CD4-positive, alpha-beta T cell treated with Interleukin-6 at 100 ng/mL for 8 hours (primary cell): ENCODE data around the gene HES3.

Experiments used
- DNase-seq: peaks from one replicate; pipeline ENCODE4 v3.0.0-alpha.2; 2020; ENCODE audit warnings: mixed read lengths, low spot score

The HES3 gene

GRCh38 chr1:6279613-6280383 lies 35.8 kb downstream of the HES3 start:
- DNase-seq, result no peak

DNA sequence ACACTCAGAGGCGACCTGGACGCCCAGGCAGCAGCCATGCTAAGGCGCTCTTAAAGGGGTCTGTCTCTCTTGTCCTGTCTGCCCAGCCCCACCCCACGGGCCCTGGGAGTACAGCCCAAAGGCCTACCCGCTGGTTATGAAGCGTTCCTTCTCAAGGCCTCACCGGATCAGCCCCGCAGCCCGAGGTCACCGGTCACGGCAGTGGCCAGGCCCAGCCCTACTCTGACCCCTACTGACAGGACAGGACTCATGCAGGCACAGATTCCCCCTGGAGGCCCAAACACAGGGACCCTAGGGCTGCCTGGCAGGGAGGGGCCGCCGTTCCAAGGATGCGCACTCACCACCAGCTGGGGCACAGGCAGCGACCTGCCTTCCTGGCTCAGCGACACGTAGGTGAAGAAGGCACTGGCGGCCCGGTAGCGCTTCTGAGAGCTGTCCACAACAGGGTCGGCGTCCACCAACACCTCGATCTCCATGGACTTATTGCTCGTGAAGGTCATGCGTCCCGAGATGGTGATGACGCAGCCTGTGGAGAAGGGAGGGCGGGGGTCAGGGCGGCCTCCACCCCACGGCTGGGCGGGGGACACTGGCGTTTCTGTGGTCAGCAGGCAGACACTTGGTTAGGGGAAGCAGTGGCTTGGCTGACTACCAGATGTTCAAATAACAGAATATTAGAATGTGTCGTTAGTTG lies 36.9 kb downstream of the HES3 start:
- DNase-seq, result no peak

DNA sequence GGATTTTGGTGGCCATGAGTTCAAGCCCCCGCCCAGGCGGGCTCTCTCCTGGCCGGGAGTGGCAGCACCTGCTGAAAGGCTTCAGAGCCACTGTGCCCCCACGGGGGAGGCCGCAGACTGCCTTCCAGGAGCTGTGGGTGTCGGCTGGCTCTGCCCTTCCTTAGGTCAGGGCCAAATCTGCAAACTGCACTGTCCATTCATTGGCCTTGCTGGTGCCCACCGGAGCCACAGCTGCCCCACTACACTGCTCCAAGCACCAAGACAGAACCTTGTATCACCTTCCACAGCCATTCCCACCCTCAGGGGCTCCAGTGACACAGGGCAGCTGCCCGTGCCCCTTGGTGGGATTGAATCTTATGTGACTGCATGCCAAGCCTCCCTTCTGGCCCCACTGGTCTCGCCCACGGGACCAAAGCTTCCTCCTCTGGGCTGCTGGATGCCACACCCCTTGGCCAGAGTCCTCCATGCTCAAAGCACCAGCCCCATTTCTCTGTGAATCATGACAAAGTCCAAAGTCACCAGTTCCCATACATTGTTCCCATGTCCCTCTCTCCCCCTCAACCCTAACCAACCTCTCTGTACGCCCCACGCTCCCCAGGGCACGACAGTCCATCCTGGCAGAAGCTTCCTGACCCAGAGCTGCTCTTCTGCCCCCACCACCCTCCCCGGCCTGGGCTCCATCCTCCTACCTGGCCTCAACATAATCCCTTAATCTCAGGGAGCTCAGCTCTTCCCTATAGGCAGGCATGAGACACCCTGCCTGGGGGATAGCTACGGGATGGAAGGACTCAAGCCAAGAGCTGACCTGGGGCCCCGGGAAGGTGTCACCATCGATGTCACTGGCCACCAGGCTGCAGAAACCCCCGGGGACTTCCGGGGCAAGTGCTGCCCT lies 37.8 kb downstream of the HES3 start:
- no peak for DNase-seq

GRCh38 chr1:6282577-6283270 lies 38.7 kb downstream of the HES3 start:
- DNase-seq, result no peak

- no peak for DNase-seq
Observed at GRCh38 chr1:6285336-6285735, 41.4 kb downstream of the HES3 start.

DNA sequence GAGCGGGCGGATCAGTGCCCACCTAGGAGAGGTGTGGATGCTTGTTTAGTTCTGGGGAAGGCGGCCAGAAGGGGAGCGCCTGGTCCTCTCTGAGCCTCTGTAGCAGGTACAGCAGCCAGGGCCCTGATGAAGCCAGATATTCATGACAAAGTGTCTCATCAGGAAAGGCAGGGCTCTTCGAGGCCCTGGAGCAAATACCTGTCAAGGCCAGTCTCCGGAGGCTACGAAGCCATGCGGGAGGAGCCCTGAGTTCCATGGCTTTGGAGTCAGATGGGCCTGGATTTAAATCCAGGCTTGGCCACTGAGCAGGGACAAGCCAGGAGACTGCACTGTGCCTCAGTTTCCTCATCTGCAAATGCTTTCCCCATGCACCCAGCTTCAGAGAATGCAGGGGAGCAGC lies 42.3 kb downstream of the HES3 start:
- DNase-seq, result no peak

- no peak for DNase-seq
Observed at GRCh38 chr1:6287029-6287428, 43.0 kb downstream of the HES3 start.

GRCh38 chr1:6287431-6287886 lies 43.5 kb downstream of the HES3 start:
- DNase-seq, result no peak

- no peak for DNase-seq
Observed at GRCh38 chr1:6288026-6288425, 44.0 kb downstream of the HES3 start.

GRCh38 chr1:6288665-6289064 lies 44.7 kb downstream of the HES3 start:
- DNase-seq, result no peak

GRCh38 chr1:6292102-6292501 lies 48.1 kb downstream of the HES3 start:
- no peak for DNase-seq

GRCh38 chr1:6294080-6294889 lies 50.3 kb downstream of the HES3 start:
- DNase-seq, result no peak

DNA sequence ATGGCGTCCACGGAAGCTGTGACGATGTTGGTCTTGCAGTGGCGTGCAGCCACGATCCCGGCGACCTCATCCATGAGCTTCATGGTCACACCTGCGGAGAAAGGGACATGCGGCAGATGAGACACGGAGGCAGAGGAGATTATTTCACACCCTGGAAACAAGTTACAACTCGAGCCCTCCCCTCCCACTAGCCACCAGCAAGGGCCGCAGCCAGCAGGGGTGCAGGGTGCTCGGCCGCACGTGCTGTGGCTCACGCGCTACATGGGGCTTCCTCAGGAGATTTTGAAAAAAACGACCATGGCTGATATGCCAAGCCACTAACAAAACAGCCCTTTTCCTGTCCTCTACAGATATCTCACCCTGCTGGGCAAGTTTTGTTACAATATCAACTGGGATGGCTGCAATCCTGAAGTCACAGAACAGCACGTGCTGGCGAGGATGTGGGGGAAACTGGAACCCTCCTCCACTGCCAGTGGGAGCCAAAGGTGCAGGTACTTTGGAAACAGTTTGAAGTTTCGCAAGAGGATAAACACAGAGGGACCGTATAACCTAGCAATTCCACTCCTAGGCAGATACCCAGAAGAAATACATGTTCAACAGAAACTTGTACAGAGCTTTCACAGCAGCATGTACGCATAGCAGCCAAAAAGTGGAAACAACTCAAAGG lies 51.0 kb downstream of the HES3 start:
- no peak for DNase-seq
